Esophagus squamous epithelium (tissue), 5 donors: ENCODE data around the gene CEP350. TPM values are rescaled to one million over a fixed set of nuclear protein-coding genes. Genes with fewer than 3 reads are reported as not detected.
A peak's percentile ranks its signal among the peaks of the same experiment; 100 is the strongest.

Experiments
- DNase-seq: peaks from one replicate; lab custom pipeline; 2025; lab: John Stamatoyannopoulos, UW
- H3K27ac ChIP-seq, 4 donors: fragments of 200-600 bp; sonication (generic); one replicate each; pipeline ENCODE4 v1.5.1; 2016 to 2019; ENCODE audit warnings: mild to moderate bottlenecking in 1 of 4
- H3K27me3 ChIP-seq, 4 donors: fragments of 200-600 bp; sonication (generic); 1 replicate in 3 of 4; 2 replicates in 1 of 4; pipeline versions ENCODE4 v1.5.1 to v1.6.0; 2017 to 2021; ENCODE audit warnings: antibody characterized with exemption in 1 of 4
- H3K36me3 ChIP-seq, 3 donors: fragments of 200-600 bp; sonication (generic); one replicate each; pipeline ENCODE4 v1.5.1; 2016 to 2019
- H3K4me1 ChIP-seq, 3 donors: fragments of 200-600 bp; sonication (generic); one replicate each; pipeline ENCODE4 v1.5.1; 2017 to 2019
- H3K4me3 ChIP-seq, 4 donors: fragments of 200-600 bp; sonication (generic); 1 replicate in 3 of 4; 2 replicates in 1 of 4; pipeline ENCODE4 v1.5.1; 2016 to 2019; ENCODE audit warnings: mild to moderate bottlenecking in 2 of 4, moderate library complexity in 1 of 4
- H3K9me3 ChIP-seq, 3 donors: fragments of 200-600 bp; sonication (generic); one replicate each; pipeline ENCODE4 v1.5.1; 2016 to 2019
- CTCF ChIP-seq, 6 experiments: fragments of 450-650 bp in 4 of 6; fragments of 200-600 bp in 2 of 6; sonication (generic) in 2 of 6; IDR thresholded peaks; one replicate each; pipeline ENCODE4 v1.5.1; 2016 to 2019; ENCODE audit warnings: antibody characterized with exemption in 6 of 6, mild to moderate bottlenecking in 4 of 6, moderate library complexity in 4 of 6
- POLR2A ChIP-seq, 4 donors: fragments of 450-650 bp; IDR thresholded peaks; one replicate each; pipeline ENCODE4 v1.6.1; 2017; ENCODE audit warnings: antibody characterized with exemption in 4 of 4, mild to moderate bottlenecking in 4 of 4, moderate library complexity in 3 of 4
- whole genome bisulfite sequencing, 2 donors: methylation state at CpG; one replicate each; pipeline ENCODE4 v1.1.5; 2018; 5-methylcytosine and 5-hydroxymethylcytosine counted together
- intact Hi-C: fragments of 100-400 bp; cut with DNase I; formaldehyde crosslinking; loops from one replicate; pipeline ENCODE4 v1.15.0; 2022
- total RNA-seq, 4 donors: library from RNA; depleted of rRNA; stranded (reverse); fragments of >200 nt; gene quantifications; one replicate each; pipeline ENCODE4 v1.1.0, GENCODE V29; 2016
- donor health status: DM: yes; HTN: yes; CAD: no.

Gene CEP350
- total RNA-seq, 4 donors from 2014 or later, result 31.1 to 66.9 (median 45.2) TPM

DNA sequence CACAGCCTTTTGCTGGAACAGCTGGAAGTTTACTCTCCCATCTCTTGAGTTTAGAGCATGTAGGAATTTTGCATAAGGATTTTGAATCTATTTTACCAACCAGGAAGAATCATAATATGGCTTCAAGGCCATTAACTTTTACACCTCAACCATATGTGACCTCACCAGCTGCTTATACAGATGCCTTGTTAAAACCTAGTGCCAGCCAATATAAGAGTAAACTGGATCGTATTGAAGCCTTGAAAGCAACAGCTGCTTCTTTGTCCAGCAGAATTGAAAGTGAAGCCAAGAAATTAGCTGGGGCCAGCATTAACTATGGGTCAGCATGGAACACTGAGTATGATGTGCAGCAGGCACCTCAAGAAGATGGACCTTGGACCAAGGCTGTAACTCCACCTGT is 65.4 kb downstream of the CEP350 start:
- 80 to 89% methylated on average over 1 of the region's 1 CpG for WGBS, 2 donors
- TF ChIP-seq POLR2A (IDR thresholded peaks at IDR 0.05), result no peak
- no peak for TF ChIP-seq CTCF (IDR thresholded peaks at IDR 0.05)
- no peak overlapping the region for H3K27ac ChIP-seq
- no peaks in the 10 kb centered on the region for H3K9me3 ChIP-seq
- DNase-seq, result no peak
- no peaks in the 10 kb centered on the region for H3K4me1 ChIP-seq
- H3K36me3 ChIP-seq, result peaks cover 12 to 98% (median 31%) of the 10 kb centered on the region in 3 donors
- no peak overlapping the region for H3K4me3 ChIP-seq
- intact Hi-C loops, result no loop called here
- H3K27me3 ChIP-seq, result no peaks in the 10 kb centered on the region

- Histone ChIP-seq H3K27me3 (no peaks in the 10 kb centered on the region), H3K9me3 (no peaks in the 10 kb centered on the region), H3K36me3 (peaks cover 0 to 87% (median 11%) of the 10 kb centered on the region in 3 donors), H3K27ac (no peak overlapping the region), H3K4me3 (no peak overlapping the region), H3K4me1 (peaks cover 0 to 16% (median 0%) of the 10 kb centered on the region in 3 donors)
- TF ChIP-seq CTCF (IDR thresholded peaks at IDR 0.05) (no peak), POLR2A (IDR thresholded peaks at IDR 0.05) (no peak)
- intact Hi-C loops, result no loop called here
- DNase-seq, result no peak
- 91 to 96% methylated on average over 3 of the region's 3 CpGs for WGBS, 2 donors
Observed at GRCh38 chr1:180026556-180026955, 71.9 kb downstream of the CEP350 start.

DNA sequence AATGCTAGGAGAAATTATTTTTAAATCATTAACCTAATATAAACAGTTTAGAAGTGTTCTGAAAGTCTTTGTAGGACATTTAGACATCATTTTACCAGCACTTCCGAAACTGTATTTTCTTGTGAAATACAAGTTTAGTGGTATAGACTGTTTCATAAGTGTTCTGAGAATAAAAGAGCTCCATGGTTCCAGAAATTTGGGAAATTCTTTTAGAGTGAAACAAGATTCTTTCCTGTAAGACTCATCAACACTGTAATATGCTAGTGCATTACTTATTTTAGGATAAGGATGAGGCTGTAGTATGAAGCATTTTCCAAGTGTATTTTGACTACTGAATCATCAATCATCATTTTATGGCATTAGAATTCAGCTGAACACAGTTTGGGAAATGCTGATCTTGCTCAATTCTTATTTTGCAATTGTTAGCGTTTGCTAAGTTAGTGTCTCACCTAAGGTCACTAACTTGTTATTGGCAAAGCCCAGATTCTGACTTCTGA is 73.4 kb downstream of the CEP350 start:
- intact Hi-C loops, result no loop called here
- no peak for TF ChIP-seq POLR2A (IDR thresholded peaks at IDR 0.05)
- TF ChIP-seq CTCF (IDR thresholded peaks at IDR 0.05), result no peak
- 36 to 60% methylated on average over 2 of the region's 2 CpGs for WGBS, 2 donors
- H3K36me3 ChIP-seq, result peaks cover 0 to 82% (median 9%) of the 10 kb centered on the region in 3 donors
- H3K27ac ChIP-seq, result peak overlapping the region in 3 of 4 donors; percentile 24 to 51 (median 43)
- H3K4me1 ChIP-seq, result peaks cover 0 to 16% (median 0%) of the 10 kb centered on the region in 3 donors
- no peaks in the 10 kb centered on the region for H3K9me3 ChIP-seq
- DNase-seq, result no peak
- H3K27me3 ChIP-seq, result no peaks in the 10 kb centered on the region
- H3K4me3 ChIP-seq, result no peak overlapping the region

GRCh38 chr1:180028864-180029263 is 74.3 kb downstream of the CEP350 start:
- Histone ChIP-seq H3K9me3 (no peaks in the 10 kb centered on the region), H3K27me3 (no peaks in the 10 kb centered on the region), H3K4me1 (peaks cover 0 to 16% (median 0%) of the 10 kb centered on the region in 3 donors), H3K4me3 (no peak overlapping the region), H3K36me3 (peaks cover 0 to 81% (median 4%) of the 10 kb centered on the region in 3 donors), H3K27ac (peak overlapping the region in 3 of 4 donors; percentile 24 to 51 (median 43))
- intact Hi-C loops, result no loop called here
- TF ChIP-seq POLR2A (IDR thresholded peaks at IDR 0.05) (no peak), CTCF (IDR thresholded peaks at IDR 0.05) (peak in 1 of 6 experiments; percentile 8)
- WGBS, 2 donors, result 70 to 79% methylated on average over 1 of the region's 1 CpG
- no peak for DNase-seq

DNA sequence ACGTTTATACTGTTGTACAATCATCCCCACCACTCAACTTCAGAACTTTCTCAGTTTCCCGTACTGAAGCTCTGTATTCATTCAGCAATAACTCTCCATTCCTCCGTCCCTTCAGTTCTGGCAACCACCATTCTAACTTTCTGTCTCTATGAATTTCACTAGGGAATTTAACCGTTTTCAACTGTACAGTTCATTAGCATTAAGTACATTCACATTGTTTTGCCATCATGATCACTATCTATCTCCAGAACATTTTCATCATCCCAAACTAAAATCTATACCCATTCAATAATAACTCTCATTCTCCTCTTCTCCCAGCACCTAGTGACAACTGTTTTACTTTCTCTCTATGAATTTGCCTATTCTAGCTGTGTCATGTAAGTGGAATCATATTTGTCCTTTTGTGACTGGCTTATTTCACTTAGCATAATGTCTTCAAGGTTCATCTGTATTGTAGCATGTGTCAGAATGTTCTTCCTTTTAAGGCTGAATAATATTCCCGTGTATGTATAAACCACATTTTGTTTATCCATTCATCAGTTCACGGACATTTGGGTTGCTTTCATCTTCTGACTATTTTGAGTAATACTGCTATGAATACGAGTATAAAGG is 75.0 kb downstream of the CEP350 start:
- no peaks in the 10 kb centered on the region for H3K9me3 ChIP-seq
- TF ChIP-seq POLR2A (IDR thresholded peaks at IDR 0.05) (no peak), CTCF (IDR thresholded peaks at IDR 0.05) (no peak)
- no peak overlapping the region for H3K4me3 ChIP-seq
- no peak overlapping the region for H3K27ac ChIP-seq
- peaks cover 0 to 16% (median 0%) of the 10 kb centered on the region in 3 donors for H3K4me1 ChIP-seq
- WGBS, 2 donors, result 60 to 66% methylated on average over 7 of the region's 7 CpGs
- H3K27me3 ChIP-seq, result no peaks in the 10 kb centered on the region
- no peak for DNase-seq
- peaks cover 0 to 81% (median 9%) of the 10 kb centered on the region in 3 donors for H3K36me3 ChIP-seq
- intact Hi-C loops, result no loop called here
